Measurements from ENCODE around the gene MAGEC1.

Gene MAGEC1

GRCh38 chrX:141958675-141959074, 55.0 kb downstream of the MAGEC1 start:
- no peak for TF ChIP-seq FOXM1 (IDR thresholded peaks at IDR 0.05; ENCODE audit: borderline replicate concordance, low read depth)
- no peak for TF ChIP-seq MAX (IDR thresholded peaks at IDR 0.05)
- TF ChIP-seq TAF1 (IDR thresholded peaks at IDR 0.05; ENCODE audit: low read depth): no peak
- TF ChIP-seq TEAD4 (IDR thresholded peaks at IDR 0.05): no peak
- no peak for TF ChIP-seq REST (IDR thresholded peaks at IDR 0.05; ENCODE audit: low read depth)
- TF ChIP-seq YY1 (IDR thresholded peaks at IDR 0.05; ENCODE audit: low read depth): no peak
- no peak for TF ChIP-seq CEBPB (IDR thresholded peaks at IDR 0.05)
- TF ChIP-seq CREB1 (IDR thresholded peaks at IDR 0.05; ENCODE audit: low read depth): no peak
- no peak for TF ChIP-seq TCF12 (IDR thresholded peaks at IDR 0.05; ENCODE audit: low read depth)
- TF ChIP-seq NFIC (IDR thresholded peaks at IDR 0.05): no peak
- TF ChIP-seq USF1 (IDR thresholded peaks at IDR 0.05): no peak
- no peak for TF ChIP-seq EGR1 (IDR thresholded peaks at IDR 0.05)
- TF ChIP-seq ZBTB7A (IDR thresholded peaks at IDR 0.05; ENCODE audit: low read depth): no peak
- TF ChIP-seq EP300 (IDR thresholded peaks at IDR 0.05; ENCODE audit: borderline replicate concordance): no peak
- no peak for TF ChIP-seq RAD21 (IDR thresholded peaks at IDR 0.05; ENCODE audit: low read depth)

Measured in Ishikawa (cell line).